WTC11 (cell line): ENCODE results near the gene TP53BP2.

Experiments used
- E2F1 ChIP-seq: sonication (generic); formaldehyde crosslinking; IDR thresholded peaks from 2 replicates; pipeline ENCODE4 v1.8.0; 2022; ENCODE audit warnings: mild to moderate bottlenecking, missing genetic modification reagents
- FOXP1 ChIP-seq: sonication (generic); formaldehyde crosslinking; IDR thresholded peaks from 2 replicates; pipeline ENCODE4 v1.8.0; 2022; ENCODE audit warnings: missing genetic modification reagents, mild to moderate bottlenecking, moderate library complexity, borderline replicate concordance
- JUN ChIP-seq: sonication (generic); formaldehyde crosslinking; IDR thresholded peaks from 2 replicates; pipeline ENCODE4 v1.8.0; 2023; ENCODE audit warnings: mild to moderate bottlenecking, missing genetic modification reagents
- MAX ChIP-seq: sonication (generic); formaldehyde crosslinking; IDR thresholded peaks from 2 replicates; pipeline ENCODE4 v1.8.0; 2022; ENCODE audit warnings: mild to moderate bottlenecking, missing genetic modification reagents
- RORB ChIP-seq: fragments of 250-450 bp; sonication (Bioruptor Pico); IDR thresholded peaks from 2 replicates; pipeline ENCODE4 v1.9.0; 2021; ENCODE audit warnings: mild to moderate bottlenecking
- SP1 ChIP-seq: sonication (generic); formaldehyde crosslinking; conservative IDR thresholded peaks from 2 replicates; pipeline ENCODE4 v1.8.1; 2022; ENCODE audit warnings: missing genetic modification reagents
- USF1 ChIP-seq: sonication (generic); formaldehyde crosslinking; IDR thresholded peaks from 2 replicates; pipeline ENCODE4 v1.8.0; 2022; ENCODE audit warnings: mild to moderate bottlenecking, missing genetic modification reagents
- ZNF121 ChIP-seq: sonication (generic); formaldehyde crosslinking; IDR thresholded peaks from 2 replicates; pipeline ENCODE4 v1.8.0; 2023; ENCODE audit warnings: missing genetic modification reagents
- ZNF263 ChIP-seq: sonication (generic); formaldehyde crosslinking; IDR thresholded peaks from 2 replicates; pipeline ENCODE4 v1.8.1; 2022; ENCODE audit warnings: low read depth, mild to moderate bottlenecking, moderate library complexity, missing genetic modification reagents
- ZNF671 ChIP-seq: fragments of 250-450 bp; sonication (Bioruptor Pico); IDR thresholded peaks from 2 replicates; pipeline ENCODE4 v1.8.0; 2021; ENCODE audit warnings: mild to moderate bottlenecking
- TF ChIP-seq, protein P1 (sequence below): fragments of 200-600 bp; IDR thresholded peaks from 2 replicates; pipeline ENCODE4 v1.8.0; 2022; ENCODE audit warnings: antibody characterized with exemption
- TF ChIP-seq, protein P2 (sequence below): sonication (generic); formaldehyde crosslinking; conservative IDR thresholded peaks from 2 replicates; pipeline ENCODE4 v1.8.1; 2022; ENCODE audit warnings: mild to moderate bottlenecking, missing genetic modification reagents

DNA sequence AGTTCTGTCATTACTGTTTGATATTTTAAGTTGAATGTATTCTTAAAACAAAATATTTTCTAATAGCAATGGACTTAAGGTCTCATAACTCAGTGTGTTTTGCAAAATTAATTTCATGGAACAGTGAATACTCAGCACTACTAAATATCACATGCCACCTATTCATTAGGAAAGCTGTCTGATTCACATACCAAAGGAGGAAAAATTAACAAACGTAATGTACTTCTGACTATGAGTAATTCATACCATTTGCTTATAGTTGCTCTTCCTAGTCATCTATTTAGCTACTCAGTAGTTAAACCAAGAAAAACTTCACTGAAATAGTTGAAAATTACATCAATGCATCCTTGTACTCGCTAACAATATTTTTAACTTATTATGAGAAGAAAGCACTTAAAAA is 35.2 kb downstream of the TP53BP2 start:
- no peak for TF ChIP-seq JUN (CRISPR knock-in tag)
- TF ChIP-seq ZNF263 (CRISPR knock-in tag), result no peak
- TF ChIP-seq, protein P1, sequence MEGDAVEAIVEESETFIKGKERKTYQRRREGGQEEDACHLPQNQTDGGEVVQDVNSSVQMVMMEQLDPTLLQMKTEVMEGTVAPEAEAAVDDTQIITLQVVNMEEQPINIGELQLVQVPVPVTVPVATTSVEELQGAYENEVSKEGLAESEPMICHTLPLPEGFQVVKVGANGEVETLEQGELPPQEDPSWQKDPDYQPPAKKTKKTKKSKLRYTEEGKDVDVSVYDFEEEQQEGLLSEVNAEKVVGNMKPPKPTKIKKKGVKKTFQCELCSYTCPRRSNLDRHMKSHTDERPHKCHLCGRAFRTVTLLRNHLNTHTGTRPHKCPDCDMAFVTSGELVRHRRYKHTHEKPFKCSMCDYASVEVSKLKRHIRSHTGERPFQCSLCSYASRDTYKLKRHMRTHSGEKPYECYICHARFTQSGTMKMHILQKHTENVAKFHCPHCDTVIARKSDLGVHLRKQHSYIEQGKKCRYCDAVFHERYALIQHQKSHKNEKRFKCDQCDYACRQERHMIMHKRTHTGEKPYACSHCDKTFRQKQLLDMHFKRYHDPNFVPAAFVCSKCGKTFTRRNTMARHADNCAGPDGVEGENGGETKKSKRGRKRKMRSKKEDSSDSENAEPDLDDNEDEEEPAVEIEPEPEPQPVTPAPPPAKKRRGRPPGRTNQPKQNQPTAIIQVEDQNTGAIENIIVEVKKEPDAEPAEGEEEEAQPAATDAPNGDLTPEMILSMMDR, result no peak
- TF ChIP-seq ZNF121 (CRISPR knock-in tag), result no peak
- TF ChIP-seq E2F1, result no peak
- TF ChIP-seq, protein P2, sequence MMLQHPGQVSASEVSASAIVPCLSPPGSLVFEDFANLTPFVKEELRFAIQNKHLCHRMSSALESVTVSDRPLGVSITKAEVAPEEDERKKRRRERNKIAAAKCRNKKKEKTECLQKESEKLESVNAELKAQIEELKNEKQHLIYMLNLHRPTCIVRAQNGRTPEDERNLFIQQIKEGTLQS, result no peak
- TF ChIP-seq RORB, result no peak
- no peak for TF ChIP-seq ZNF671
- TF ChIP-seq FOXP1 (CRISPR knock-in tag), result no peak
- TF ChIP-seq USF1 (CRISPR knock-in tag), result no peak
- no peak for TF ChIP-seq MAX (CRISPR knock-in tag)
- no peak for TF ChIP-seq SP1 (CRISPR knock-in tag)
